ENCODE measurements around the gene EMC7. TPM values are rescaled to one million over a fixed set of nuclear protein-coding genes. Genes with fewer than 3 reads are reported as not detected.
A peak's percentile ranks its signal among the peaks of the same experiment; 100 is the strongest.

EMC7 gene
- total RNA-seq, 8 experiments from 2014 or later: 40.6 to 122 (median 57.7) TPM

GRCh38 chr15:34079904-34080303 is 21.8 kb downstream of the EMC7 start:
- in situ Hi-C loops (cut with MboI; ENCODE audit: low pct_unique_long_range_greater_than_20kb in 2 of 9, low sequenced_read_pairs in 9 of 9, unreplicated experiment in 9 of 9): loop anchor here in 3 of 9 experiments (25.0 kb wide), 3 partner anchors 257 to 832 kb away; partner anchors contain the start of genes GOLGA8B (in 1 of the 3), NOP10 (in 1 of the 3), NUTM1 (in 1 of the 3) and SLC12A6 (in 1 of the 3)
- H3K4me3 ChIP-seq: no peak overlapping the region
- H3K27ac ChIP-seq: no peak overlapping the region
- ATAC-seq (replicated peaks in 6 of 8): no peak
- H3K4me1 ChIP-seq (replicated peaks in 1 of 2): no peaks in the 10 kb centered on the region
- WGBS, 10 experiments: 89 to 100% (median 95%) methylated on average over 2 to 4 of the region's 4 CpGs; no CpG with 5 or more reads in 6 of the 10 experiments

GRCh38 chr15:34078900-34079299 is 22.8 kb downstream of the EMC7 start:
- no peak for ATAC-seq (replicated peaks in 6 of 8)
- H3K4me1 ChIP-seq (replicated peaks in 1 of 2): no peaks in the 10 kb centered on the region
- no peak overlapping the region for H3K4me3 ChIP-seq
- H3K27ac ChIP-seq: no peak overlapping the region
- WGBS, 10 experiments: 67 to 100% (median 82%) methylated on average over 1 to 3 of the region's 3 CpGs
- in situ Hi-C loops (cut with MboI; ENCODE audit: low pct_unique_long_range_greater_than_20kb in 2 of 9, low sequenced_read_pairs in 9 of 9, unreplicated experiment in 9 of 9): loop anchor here in 3 of 9 experiments (25.0 kb wide), 3 partner anchors 258 to 833 kb away; partner anchors contain the start of genes GOLGA8B (in 1 of the 3), NOP10 (in 1 of the 3), NUTM1 (in 1 of the 3) and SLC12A6 (in 1 of the 3)

DNA sequence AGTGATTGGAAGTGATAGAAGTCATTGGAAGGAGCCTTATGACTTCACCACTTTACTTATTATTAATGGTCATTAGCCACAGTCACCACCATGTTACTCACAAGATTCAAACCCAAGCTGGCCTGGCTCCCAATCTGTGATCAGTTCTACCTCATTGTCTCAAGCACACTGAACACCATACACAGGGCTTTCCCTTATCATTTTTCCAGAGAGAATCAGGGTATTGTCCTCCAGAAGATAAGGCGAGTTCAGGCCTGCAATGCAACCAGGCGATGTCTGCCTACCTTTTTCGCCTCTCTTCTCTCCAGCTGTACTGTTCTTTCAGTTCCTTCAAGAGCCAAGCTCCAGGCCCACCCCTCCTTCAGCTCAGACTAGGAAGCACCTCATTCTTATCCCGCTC is 24.9 kb downstream of the EMC7 start:
- Histone ChIP-seq H3K4me1 (replicated peaks in 1 of 2) (no peaks in the 10 kb centered on the region), H3K27ac (no peak overlapping the region), H3K4me3 (no peak overlapping the region)
- 71 to 100% (median 82%) methylated on average over 1 to 4 of the region's 4 CpGs; no CpG with 5 or more reads in 5 of the 10 experiments for whole genome bisulfite sequencing, 10 experiments
- no peak for ATAC-seq (replicated peaks in 6 of 8)
- in situ Hi-C loops (cut with MboI; ENCODE audit: low pct_unique_long_range_greater_than_20kb in 2 of 9, low sequenced_read_pairs in 9 of 9, unreplicated experiment in 9 of 9): loop anchor here in 3 of 9 experiments (25.0 kb wide), 3 partner anchors 261 to 836 kb away; partner anchors contain the start of genes GOLGA8B (in 1 of the 3), NOP10 (in 1 of the 3), NUTM1 (in 1 of the 3) and SLC12A6 (in 1 of the 3)

GRCh38 chr15:34070003-34070402 is 31.7 kb downstream of the EMC7 start:
- Histone ChIP-seq H3K27ac (no peak overlapping the region), H3K4me3 (no peak overlapping the region), H3K4me1 (replicated peaks in 1 of 2) (no peaks in the 10 kb centered on the region)
- in situ Hi-C loops (cut with MboI; ENCODE audit: low pct_unique_long_range_greater_than_20kb in 2 of 9, low sequenced_read_pairs in 9 of 9, unreplicated experiment in 9 of 9): loop anchor here in 1 of 9 experiments (25.0 kb wide), 1 partner anchor 517 kb away; the partner anchor contains the start of gene GOLGA8B
- ATAC-seq (replicated peaks in 6 of 8): no peak
- 40 to 85% (median 74%) methylated on average over 1 to 6 of the region's 6 CpGs for WGBS, 10 experiments

- WGBS, 10 experiments: 20 to 100% (median 82%) methylated on average over 1 to 6 of the region's 8 CpGs; no CpG with 5 or more reads in 2 of the 10 experiments
- Histone ChIP-seq H3K4me3 (no peak overlapping the region), H3K4me1 (replicated peaks in 1 of 2) (no peaks in the 10 kb centered on the region), H3K27ac (no peak overlapping the region)
- no peak for ATAC-seq (replicated peaks in 6 of 8)
- in situ Hi-C loops (cut with MboI; ENCODE audit: low pct_unique_long_range_greater_than_20kb in 2 of 9, low sequenced_read_pairs in 9 of 9, unreplicated experiment in 9 of 9): loop anchor here in 1 of 9 experiments (25.0 kb wide), 1 partner anchor 521 kb away; the partner anchor contains the start of gene GOLGA8B
Observed at GRCh38 chr15:34065941-34066340, 35.7 kb downstream of the EMC7 start.

- H3K27ac ChIP-seq: no peak overlapping the region
- H3K4me3 ChIP-seq: no peak overlapping the region
- 69 to 100% (median 83%) methylated on average over 2 to 3 of the region's 3 CpGs; no CpG with 5 or more reads in 1 of the 10 experiments for WGBS, 10 experiments
- in situ Hi-C loops (cut with MboI; ENCODE audit: low pct_unique_long_range_greater_than_20kb in 2 of 9, low sequenced_read_pairs in 9 of 9, unreplicated experiment in 9 of 9): loop anchor here in 1 of 9 experiments (25.0 kb wide), 1 partner anchor 522 kb away; the partner anchor contains the start of gene GOLGA8B
- no peak for ATAC-seq (replicated peaks in 6 of 8)
- no peaks in the 10 kb centered on the region for H3K4me1 ChIP-seq (replicated peaks in 1 of 2)
Observed at GRCh38 chr15:34065261-34065660, 36.4 kb downstream of the EMC7 start.

- in situ Hi-C loops (cut with MboI; ENCODE audit: low pct_unique_long_range_greater_than_20kb in 2 of 9, low sequenced_read_pairs in 9 of 9, unreplicated experiment in 9 of 9): loop anchor here in 1 of 9 experiments (25.0 kb wide), 1 partner anchor 523 kb away; the partner anchor contains the start of gene GOLGA8B
- H3K4me3 ChIP-seq: no peak overlapping the region
- H3K4me1 ChIP-seq (replicated peaks in 1 of 2): no peaks in the 10 kb centered on the region
- WGBS, 10 experiments: 0% methylated on average over 1 of the region's 1 CpG; no CpG with 5 or more reads in 5 of the 10 experiments
- ATAC-seq (replicated peaks in 6 of 8): no peak
- no peak overlapping the region for H3K27ac ChIP-seq
Observed at GRCh38 chr15:34064438-34064837, 37.2 kb downstream of the EMC7 start.

DNA sequence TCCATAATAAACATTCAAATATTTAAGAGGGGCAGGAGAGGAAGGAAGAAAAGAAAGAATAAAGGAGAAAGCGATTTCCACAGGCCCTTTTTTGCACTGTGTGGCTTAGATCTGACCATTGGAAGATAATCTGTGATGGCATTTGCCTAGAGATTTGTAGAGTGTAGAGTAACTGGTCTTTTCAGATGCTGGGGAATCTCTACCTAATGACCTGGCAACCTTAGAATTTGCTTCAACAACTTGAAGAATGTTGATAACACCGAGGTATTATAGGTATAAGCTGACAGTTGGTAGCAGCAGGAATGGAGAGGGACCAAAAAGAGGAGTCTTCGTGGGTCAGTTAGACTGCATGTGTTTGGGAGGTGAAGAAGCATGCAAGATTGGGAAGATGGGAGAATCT is 41.7 kb downstream of the EMC7 start:
- H3K27ac ChIP-seq: no peak overlapping the region
- H3K4me3 ChIP-seq: no peak overlapping the region
- no peak for ATAC-seq (replicated peaks in 6 of 8)
- in situ Hi-C loops (cut with MboI; ENCODE audit: low pct_unique_long_range_greater_than_20kb in 2 of 9, low sequenced_read_pairs in 9 of 9, unreplicated experiment in 9 of 9): loop anchor here in 1 of 9 experiments (25.0 kb wide), 1 partner anchor 527 kb away; the partner anchor contains the start of gene GOLGA8B
- 31 to 88% (median 59%) methylated on average over 1 to 3 of the region's 3 CpGs; no CpG with 5 or more reads in 3 of the 10 experiments for WGBS, 10 experiments
- no peaks in the 10 kb centered on the region for H3K4me1 ChIP-seq (replicated peaks in 1 of 2)

DNA sequence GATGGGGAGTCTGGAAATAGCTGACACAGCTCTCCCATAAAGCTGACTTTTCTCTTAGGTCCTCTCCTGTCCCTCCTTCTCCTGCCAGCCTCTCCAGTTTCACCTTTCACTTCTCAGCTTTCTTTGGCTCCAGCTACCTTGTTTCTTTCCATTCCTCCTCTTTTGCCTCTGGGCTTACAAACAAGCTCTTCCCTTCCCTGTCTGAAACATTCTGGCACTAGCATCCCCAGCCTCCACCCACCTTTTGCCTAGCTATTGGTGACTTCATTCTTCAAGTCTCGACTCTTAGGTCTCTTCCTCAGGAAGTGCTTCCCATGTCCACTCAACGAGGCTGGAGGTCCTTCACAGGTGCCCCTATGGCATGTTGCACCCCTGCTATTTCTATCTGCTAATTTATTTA is 42.2 kb downstream of the EMC7 start:
- H3K4me1 ChIP-seq (replicated peaks in 1 of 2): no peaks in the 10 kb centered on the region
- in situ Hi-C loops (cut with MboI; ENCODE audit: low pct_unique_long_range_greater_than_20kb in 2 of 9, low sequenced_read_pairs in 9 of 9, unreplicated experiment in 9 of 9): loop anchor here in 1 of 9 experiments (25.0 kb wide), 1 partner anchor 528 kb away; the partner anchor contains the start of gene GOLGA8B
- 0 to 82% (median 40%) methylated on average over 1 to 2 of the region's 2 CpGs for WGBS, 10 experiments
- no peak overlapping the region for H3K4me3 ChIP-seq
- no peak for ATAC-seq (replicated peaks in 6 of 8)
- no peak overlapping the region for H3K27ac ChIP-seq

DNA sequence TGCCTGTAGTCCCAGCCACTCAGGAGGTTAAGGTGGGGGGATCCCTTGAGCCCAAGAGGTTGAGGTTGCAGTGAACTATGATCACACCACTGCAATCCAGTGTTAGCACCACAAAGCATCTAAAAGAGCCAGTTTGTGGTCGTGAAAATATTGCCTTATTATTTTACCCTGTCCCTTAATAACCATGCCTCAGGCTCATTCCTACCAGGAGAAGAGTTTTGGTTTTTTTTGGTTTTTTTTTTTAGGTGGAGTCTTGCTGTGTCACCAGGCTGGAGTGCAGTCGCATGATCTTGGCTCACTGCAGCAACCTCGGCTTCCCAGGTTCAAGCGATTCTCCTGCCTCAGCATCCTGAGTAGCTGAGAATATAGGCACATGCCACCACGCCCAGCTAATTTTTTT is 44.8 kb downstream of the EMC7 start:
- no peak overlapping the region for H3K27ac ChIP-seq
- WGBS, 10 experiments: 0 to 100% (median 84%) methylated on average over 1 to 5 of the region's 5 CpGs; no CpG with 5 or more reads in 3 of the 10 experiments
- H3K4me3 ChIP-seq: no peak overlapping the region
- no peaks in the 10 kb centered on the region for H3K4me1 ChIP-seq (replicated peaks in 1 of 2)
- ATAC-seq (replicated peaks in 6 of 8): peak in 1 of 8 experiments; percentile 17
- in situ Hi-C loops (cut with MboI; ENCODE audit: low pct_unique_long_range_greater_than_20kb in 2 of 9, low sequenced_read_pairs in 9 of 9, unreplicated experiment in 9 of 9): loop anchor here in 1 of 9 experiments (25.0 kb wide), 1 partner anchor 530 kb away; the partner anchor contains the start of gene GOLGA8B

- no peak overlapping the region for H3K4me3 ChIP-seq
- no peaks in the 10 kb centered on the region for H3K4me1 ChIP-seq (replicated peaks in 1 of 2)
- in situ Hi-C loops (cut with MboI; ENCODE audit: low pct_unique_long_range_greater_than_20kb in 2 of 9, low sequenced_read_pairs in 9 of 9, unreplicated experiment in 9 of 9): loop anchor here in 1 of 9 experiments (25.0 kb wide), 1 partner anchor 531 kb away; the partner anchor contains the start of gene GOLGA8B
- no peak overlapping the region for H3K27ac ChIP-seq
- ATAC-seq (replicated peaks in 6 of 8): peak in 1 of 8 experiments; percentile 21
- WGBS, 10 experiments: 36 to 100% (median 81%) methylated on average over 2 to 3 of the region's 3 CpGs; no CpG with 5 or more reads in 1 of the 10 experiments
Observed at GRCh38 chr15:34055868-34056595, 45.6 kb downstream of the EMC7 start.

DNA sequence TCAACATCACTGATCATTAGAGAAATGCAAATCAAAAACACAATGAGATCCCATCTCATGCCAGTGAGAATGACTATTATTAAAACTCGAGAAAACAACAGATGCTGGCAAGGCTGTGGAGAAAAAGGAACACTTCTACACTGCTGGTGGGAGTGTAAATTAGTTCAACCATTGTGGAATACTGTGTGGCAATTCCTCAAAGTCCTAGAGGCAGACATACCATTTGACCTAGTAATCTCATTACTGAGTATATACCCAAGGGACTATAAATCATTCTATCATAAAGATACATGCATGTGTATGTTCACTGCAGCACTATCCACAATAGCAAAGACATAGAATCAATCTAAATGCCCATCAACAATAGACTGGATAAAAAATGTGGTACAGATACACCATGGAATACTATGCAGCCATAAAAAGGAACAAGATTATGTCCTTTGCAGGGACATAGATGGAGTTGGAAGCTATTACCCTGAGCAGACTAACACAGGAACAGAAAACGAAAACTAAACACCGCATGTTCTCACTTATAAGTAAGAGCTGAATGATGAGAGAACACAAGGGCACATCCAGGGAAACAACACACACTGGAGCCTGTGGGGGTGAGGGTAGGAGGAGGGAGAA is 47.5 kb downstream of the EMC7 start:
- in situ Hi-C loops (cut with MboI; ENCODE audit: low pct_unique_long_range_greater_than_20kb in 2 of 9, low sequenced_read_pairs in 9 of 9, unreplicated experiment in 9 of 9): loop anchor here in 1 of 9 experiments (25.0 kb wide), 1 partner anchor 533 kb away; the partner anchor contains the start of gene GOLGA8B
- Histone ChIP-seq H3K4me1 (replicated peaks in 1 of 2) (no peaks in the 10 kb centered on the region), H3K27ac (no peak overlapping the region), H3K4me3 (no peak overlapping the region)
- WGBS, 10 experiments: 0 to 100% (median 74%) methylated on average over 1 to 3 of the region's 3 CpGs; no CpG with 5 or more reads in 2 of the 10 experiments
- ATAC-seq (replicated peaks in 6 of 8): no peak

Data from motor neuron (in vitro differentiated cells).